RKO (cell line): Measurements from ENCODE around the gene SIK1.
"Not testable (repeated sequence)": the region's sequence is repeated elsewhere in the genome, so short reads cannot be mapped to it uniquely, and the experiment has no call there.

Source experiments
- DNase-seq: peaks from one replicate; pipeline ENCODE4 v3.0.0-alpha.2; 2016; ENCODE audit warnings: low spot score

SIK1 gene

GRCh38 chr21:43439316-43440075, 12.6 kb upstream of the SIK1 start:
- DNase-seq: not testable (repeated sequence)

DNA sequence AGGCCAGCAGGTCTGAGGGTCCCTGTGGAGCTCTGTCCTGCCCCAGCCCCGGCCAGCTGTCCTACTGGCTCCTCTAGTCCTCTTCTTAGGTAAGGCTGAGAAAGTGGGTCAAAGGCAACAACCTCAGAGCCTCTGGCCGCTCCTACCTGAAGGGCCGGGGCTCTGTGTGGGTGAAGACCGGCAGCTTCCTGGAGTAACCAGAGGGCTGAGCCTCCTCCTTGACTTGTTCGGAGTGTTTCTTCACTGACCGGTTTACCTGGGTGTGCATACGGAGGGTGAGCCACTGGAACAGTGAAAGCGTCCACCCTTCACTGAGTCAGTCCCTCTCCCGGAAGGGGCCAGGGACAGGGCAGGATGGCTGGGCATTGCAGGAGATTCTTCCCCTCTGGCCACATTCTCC, 9.3 kb upstream of the SIK1 start:
- not testable (repeated sequence) for DNase-seq

- DNase-seq: not testable (repeated sequence)
These were observed 6.6 kb upstream of the SIK1 start for GRCh38 chr21:43433340-43434136.

DNA sequence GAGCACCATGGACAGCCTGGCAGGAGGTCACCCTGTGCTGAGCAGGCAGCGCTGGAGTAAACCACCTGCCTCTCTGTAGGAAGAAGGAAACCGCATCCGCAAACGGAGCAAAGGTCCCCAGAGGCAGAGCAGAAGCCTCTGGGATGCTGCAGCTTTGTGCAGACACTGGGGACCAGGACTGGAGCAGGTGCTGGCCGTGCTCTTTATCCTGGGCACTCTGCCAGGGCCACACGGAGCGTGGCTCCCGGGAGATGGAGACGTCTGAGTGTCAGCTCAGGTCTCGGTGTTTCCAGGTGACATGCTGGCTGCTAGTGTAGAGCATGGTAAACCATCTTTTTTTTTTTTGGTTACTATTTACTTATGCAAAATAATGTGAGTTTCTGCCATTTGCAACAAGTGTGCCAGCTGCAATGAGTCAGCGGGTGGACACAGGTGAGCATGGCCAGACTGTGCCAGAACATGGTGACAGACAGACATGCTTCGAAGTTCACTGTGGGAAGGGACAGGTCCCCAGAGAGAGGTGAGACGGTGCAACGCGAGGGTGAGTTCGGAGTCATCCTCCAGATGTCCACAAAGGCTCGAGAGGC, 4.0 kb upstream of the SIK1 start:
- not testable (repeated sequence) for DNase-seq

DNA sequence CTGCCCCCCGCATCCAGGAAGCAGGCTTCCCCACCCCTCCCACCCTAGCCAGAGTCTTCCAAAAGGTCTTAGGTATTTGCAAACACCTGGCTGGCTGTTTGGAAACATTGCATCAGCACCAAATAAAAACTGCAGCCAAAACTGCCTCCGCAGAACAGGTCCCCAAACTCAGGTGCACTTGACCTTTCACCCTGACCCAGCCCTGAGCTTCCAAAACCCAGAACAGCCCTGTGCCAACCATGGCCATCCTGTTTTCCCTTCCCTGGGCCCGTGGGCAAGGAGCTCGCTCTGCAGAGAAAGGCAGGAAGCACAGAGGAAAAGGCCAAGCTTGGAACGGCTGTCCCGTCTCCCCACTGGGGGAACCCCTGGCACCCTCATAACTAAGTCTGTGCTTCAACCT, 2.0 kb upstream of the SIK1 start:
- not testable (repeated sequence) for DNase-seq

DNA sequence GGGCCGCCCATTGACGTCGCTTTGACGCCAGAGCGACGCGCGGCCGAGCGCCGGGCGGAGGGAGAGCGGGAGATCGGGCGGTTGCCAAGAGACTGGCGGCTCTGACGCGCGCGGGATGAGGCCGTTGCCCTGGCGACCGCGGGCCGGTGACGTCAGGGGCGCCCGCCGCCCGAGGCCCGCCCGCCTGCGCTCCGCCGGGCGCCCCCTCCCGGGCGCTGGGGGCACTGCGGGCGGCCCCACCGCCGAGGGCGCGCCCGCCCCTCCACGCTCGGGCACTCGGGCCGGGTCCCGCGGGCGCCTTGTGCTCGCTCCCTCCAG, 270 bp upstream of the SIK1 start:
- not testable (repeated sequence) for DNase-seq

DNA sequence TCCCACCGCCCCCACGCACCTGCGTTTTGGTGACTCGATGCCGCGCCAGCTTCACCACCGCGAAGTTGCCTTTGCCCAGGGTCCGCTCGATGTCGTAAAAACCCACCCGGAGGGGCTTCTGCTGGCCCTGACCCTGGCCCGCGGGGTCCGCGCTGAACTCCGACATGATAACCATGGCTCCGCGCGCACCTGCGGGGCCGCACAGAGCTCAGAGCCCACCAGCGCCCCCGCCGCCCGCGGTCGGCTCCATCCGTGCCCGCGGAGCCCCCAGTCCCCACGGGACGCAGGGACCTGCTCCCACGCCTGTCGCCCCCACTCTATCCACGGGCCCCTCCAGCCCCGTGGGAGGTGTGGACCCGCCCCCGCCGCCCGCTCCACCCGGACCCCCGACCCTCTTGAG, 927 bp downstream of the SIK1 start:
- DNase-seq: not testable (repeated sequence)

DNA sequence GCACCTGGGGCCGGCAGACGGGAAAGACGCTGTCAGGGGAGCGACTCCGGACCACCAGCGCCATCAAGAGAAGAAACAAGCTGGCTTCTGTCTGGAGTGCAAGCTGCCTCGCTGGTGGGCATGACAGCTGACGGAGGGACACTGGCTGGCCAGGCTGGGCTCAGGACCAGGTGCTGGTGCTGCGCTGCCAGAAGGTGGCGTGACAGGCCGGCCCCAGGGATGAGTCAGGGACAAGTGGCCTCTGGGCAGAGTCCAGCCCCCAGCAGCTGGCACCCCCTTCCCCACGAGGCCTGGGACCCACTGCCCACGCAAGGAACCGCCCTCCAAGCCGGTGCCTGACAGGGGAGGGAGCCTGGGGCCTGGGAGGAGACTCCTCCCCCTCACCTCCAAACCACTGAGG, 7.5 kb downstream of the SIK1 start:
- DNase-seq: not testable (repeated sequence)

DNA sequence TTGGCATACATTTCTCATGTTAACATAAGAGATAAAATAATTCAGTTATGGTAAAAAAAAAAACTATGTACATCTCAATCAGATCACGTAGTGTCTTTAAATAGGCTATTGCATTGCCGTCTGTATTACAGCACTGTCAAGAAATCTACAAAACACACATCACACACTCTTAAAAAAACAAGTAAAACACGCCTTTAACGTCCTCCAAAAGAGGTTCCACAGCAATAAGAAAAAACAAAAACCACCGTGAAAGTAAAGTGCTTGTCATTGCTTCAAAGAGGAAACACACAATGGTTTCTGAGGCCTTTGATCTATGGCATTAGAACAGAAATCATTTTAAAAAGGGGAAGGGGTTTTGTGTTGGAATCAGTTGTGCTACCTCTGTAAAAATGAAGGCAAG, 12.4 kb downstream of the SIK1 start:
- DNase-seq: not testable (repeated sequence)

GRCh38 chr21:43412020-43412788, 14.7 kb downstream of the SIK1 start:
- not testable (repeated sequence) for DNase-seq

DNA sequence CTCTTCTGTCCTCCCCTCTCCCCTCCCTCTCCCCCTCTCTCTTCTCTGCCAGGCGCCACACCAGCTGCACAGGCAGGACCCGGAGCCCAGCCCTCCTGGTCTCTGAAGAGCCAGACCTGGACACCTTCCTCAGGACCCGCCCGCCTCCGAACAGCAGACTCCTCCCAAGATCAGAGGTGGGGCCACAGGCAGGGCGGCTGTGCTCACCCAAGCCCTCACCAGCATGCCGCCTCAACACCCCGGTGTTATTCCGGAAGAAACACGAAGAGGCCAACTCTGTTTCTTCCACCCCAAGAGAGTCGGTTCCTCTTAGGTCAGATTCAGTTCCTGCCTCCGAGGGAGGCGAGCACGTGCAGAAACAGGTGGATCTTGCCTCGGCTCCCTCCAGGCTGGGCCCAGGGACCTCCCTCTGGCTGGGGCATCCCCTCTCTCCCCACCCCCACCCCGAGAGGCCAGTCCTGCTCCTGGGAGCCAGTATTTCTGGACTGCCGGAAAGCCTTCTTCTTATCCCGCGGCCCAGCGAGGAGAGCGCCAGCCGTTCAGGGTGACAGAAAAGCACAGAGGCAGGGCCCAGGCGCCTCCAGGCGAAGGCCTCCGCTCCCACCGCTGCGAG, 16.4 kb downstream of the SIK1 start:
- not testable (repeated sequence) for DNase-seq

DNA sequence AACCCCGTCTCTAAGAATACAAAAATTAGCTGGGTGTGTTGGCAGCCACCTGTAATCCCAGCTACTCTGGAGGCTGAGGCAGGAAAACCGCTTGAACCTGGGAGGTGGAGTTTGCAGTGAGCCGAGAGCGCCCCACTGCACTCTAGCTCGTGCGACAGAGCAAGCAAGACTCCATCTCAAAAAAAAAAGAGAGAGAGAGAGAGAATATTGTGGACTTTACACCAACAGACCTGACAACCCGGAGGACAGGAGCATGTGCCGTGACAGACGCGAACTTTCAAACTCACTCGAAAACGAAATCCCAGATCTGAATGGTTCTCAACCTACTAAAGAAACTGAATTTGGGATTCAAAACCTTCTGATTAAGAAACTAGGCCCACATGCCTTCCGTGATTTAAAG, 19.8 kb downstream of the SIK1 start:
- DNase-seq: not testable (repeated sequence)

GRCh38 chr21:43404450-43404849, 22.5 kb downstream of the SIK1 start:
- DNase-seq: not testable (repeated sequence)

- DNase-seq: not testable (repeated sequence)
These were observed 23.1 kb downstream of the SIK1 start for GRCh38 chr21:43403651-43404430.

DNA sequence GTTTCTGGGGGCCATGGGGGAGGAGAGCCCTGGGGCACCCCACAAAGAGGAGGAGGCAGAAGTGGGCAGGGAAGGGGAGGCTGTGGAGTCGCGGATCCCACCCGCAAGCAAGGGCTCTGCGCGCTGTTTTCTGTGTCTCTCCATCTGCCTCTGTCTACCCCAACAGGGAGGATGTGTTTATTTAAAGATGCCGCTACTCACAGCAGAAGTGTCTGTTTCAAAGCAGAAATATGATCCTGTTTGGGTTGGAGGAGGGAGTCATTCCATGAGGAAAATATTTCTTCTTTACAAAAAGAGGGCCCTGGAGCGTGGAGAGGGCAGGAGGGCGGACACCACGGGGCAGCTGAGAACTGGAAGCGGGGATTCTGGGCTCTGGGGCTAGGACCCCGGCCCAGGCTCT, 25.8 kb downstream of the SIK1 start:
- DNase-seq: not testable (repeated sequence)

DNA sequence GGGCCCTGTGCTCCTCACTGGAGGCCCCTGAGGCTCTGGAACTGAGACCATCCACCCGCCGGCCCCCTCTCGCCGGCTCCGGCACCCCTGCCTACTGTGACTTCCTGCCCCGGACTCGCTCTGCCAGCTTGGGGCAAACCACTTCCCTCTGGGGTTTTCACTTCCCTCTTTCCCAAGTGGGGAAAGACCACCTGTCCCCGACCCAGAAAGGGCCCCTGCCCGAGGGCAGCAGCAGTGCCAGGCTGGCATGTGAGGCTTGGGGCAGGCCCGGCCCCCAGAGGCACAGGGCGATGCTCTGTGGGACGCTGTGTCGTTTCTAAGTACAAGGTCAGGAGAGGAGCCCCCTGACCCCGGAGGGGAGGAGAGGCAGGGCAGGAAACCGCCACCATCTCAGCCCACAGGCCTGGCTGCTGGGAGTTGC, 27.3 kb downstream of the SIK1 start:
- DNase-seq: not testable (repeated sequence)

DNA sequence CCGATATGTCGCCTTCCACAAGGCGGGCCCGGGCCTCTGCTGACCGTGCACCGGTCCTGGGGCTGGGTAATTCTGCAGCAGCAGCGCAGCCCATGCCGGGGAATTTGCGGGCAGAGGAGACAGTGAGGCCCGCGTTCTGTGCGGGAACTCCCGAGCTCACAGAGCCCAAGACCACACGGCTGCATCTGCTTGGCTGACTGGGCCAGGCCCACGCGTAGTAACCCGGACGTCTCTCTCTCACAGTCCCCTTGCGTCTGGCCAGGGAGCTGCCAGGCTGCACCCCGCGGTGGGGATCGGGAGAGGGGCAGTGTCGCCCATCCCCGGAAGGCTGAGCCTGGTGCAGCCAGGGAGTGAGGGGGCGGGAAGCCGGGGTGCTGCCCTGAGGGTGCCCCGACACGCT, 27.8 kb downstream of the SIK1 start:
- not testable (repeated sequence) for DNase-seq

GRCh38 chr21:43398533-43398932, 28.4 kb downstream of the SIK1 start:
- not testable (repeated sequence) for DNase-seq

DNA sequence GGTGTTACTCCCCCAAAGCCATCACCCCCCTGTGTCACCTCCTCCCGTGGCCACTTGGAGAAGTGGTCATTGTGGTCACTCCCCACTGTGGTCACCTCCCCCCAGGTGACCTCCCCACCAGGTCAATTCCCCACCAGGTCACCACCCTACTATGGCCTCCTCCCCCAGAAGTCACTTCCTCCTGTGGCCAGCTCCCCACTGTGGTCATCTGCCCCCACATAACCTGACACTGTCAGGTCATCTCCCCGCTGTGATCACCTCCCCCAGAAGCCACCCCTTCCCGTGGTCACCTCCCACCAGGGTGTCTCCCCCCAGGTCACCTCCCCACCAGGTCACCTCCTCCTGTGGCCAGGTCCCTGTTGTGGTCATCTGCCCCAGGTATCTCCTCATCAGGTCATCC, 28.9 kb downstream of the SIK1 start:
- DNase-seq: not testable (repeated sequence)

DNA sequence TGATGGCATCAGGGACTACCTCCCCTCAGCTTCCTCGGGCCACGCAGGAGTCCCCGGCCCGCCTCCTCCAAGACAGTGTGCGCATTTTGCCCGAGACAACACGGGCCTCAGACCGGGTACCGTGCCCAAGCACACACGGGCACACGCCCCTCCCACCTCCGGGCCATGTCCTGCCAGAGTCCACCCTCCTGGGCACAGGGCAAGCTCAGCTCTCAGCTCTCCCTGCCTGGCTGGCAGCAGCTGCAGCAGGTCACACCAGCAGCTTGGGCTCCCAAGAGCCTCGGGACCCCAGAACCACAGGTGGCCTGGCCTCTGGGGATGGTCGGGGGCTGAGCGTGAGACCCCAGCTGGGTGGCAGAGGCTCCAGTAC, 29.5 kb downstream of the SIK1 start:
- not testable (repeated sequence) for DNase-seq
